ENCODE measurements around the gene SPDYE4.

The SPDYE4 gene

GRCh38 chr17:8747742-8748141 is 10.6 kb downstream of the SPDYE4 start:
- no peaks in the 10 kb centered on the region for H3K4me1 ChIP-seq (ENCODE audit: control insufficient read depth, insufficient read depth, low read length)
- no peak overlapping the region for H3K27ac ChIP-seq (ENCODE audit: low read depth, low read length)
- H3K9me3 ChIP-seq (ENCODE audit: control insufficient read depth, insufficient read depth, low read depth, low read length) = no peaks in the 10 kb centered on the region
- H3K27me3 ChIP-seq (ENCODE audit: control insufficient read depth, insufficient read depth, low read length) = peaks cover 9% of the 10 kb centered on the region
- H3K9ac ChIP-seq (ENCODE audit: low read length) = no peak overlapping the region
- no peaks in the 10 kb centered on the region for H3K36me3 ChIP-seq (ENCODE audit: control insufficient read depth, insufficient read depth, low read length)
- H3K4me3 ChIP-seq (ENCODE audit: low read depth, low read length) = no peak overlapping the region

- H3K4me3 ChIP-seq (ENCODE audit: low read depth, low read length) = peak overlapping the region; percentile 70
Measured at GRCh38 chr17:8746501-8747236, 11.7 kb downstream of the SPDYE4 start.

GRCh38 chr17:8745586-8746500 is 12.5 kb downstream of the SPDYE4 start:
- no peak overlapping the region for H3K27ac ChIP-seq (ENCODE audit: low read depth, low read length)
- peak overlapping the region; percentile 70 for H3K4me3 ChIP-seq (ENCODE audit: low read depth, low read length)
- H3K9ac ChIP-seq (ENCODE audit: low read length) = peak overlapping the region; percentile 25
- H3K4me1 ChIP-seq (ENCODE audit: control insufficient read depth, insufficient read depth, low read length) = no peaks in the 10 kb centered on the region
- H3K27me3 ChIP-seq (ENCODE audit: control insufficient read depth, insufficient read depth, low read length) = peaks cover 9% of the 10 kb centered on the region
- H3K9me3 ChIP-seq (ENCODE audit: control insufficient read depth, insufficient read depth, low read depth, low read length) = no peaks in the 10 kb centered on the region
- no peaks in the 10 kb centered on the region for H3K36me3 ChIP-seq (ENCODE audit: control insufficient read depth, insufficient read depth, low read length)

More at GRCh38 chr17:8746501-8747236, 11.7 kb downstream of the SPDYE4 start:
- H3K4me1 ChIP-seq (ENCODE audit: control insufficient read depth, insufficient read depth, low read length) = no peaks in the 10 kb centered on the region
- H3K9me3 ChIP-seq (ENCODE audit: control insufficient read depth, insufficient read depth, low read depth, low read length) = no peaks in the 10 kb centered on the region
- peaks cover 9% of the 10 kb centered on the region for H3K27me3 ChIP-seq (ENCODE audit: control insufficient read depth, insufficient read depth, low read length)
- H3K36me3 ChIP-seq (ENCODE audit: control insufficient read depth, insufficient read depth, low read length) = no peaks in the 10 kb centered on the region
- peak overlapping the region; percentile 25 for H3K9ac ChIP-seq (ENCODE audit: low read length)
- H3K27ac ChIP-seq (ENCODE audit: low read depth, low read length) = no peak overlapping the region

GRCh38 chr17:8744086-8744785 is 14.1 kb downstream of the SPDYE4 start:
- H3K9ac ChIP-seq (ENCODE audit: low read length) = no peak overlapping the region
- H3K36me3 ChIP-seq (ENCODE audit: control insufficient read depth, insufficient read depth, low read length) = no peaks in the 10 kb centered on the region
- no peak overlapping the region for H3K27ac ChIP-seq (ENCODE audit: low read depth, low read length)
- H3K4me3 ChIP-seq (ENCODE audit: low read depth, low read length) = no peak overlapping the region
- H3K9me3 ChIP-seq (ENCODE audit: control insufficient read depth, insufficient read depth, low read depth, low read length) = no peaks in the 10 kb centered on the region
- H3K27me3 ChIP-seq (ENCODE audit: control insufficient read depth, insufficient read depth, low read length) = peaks cover 9% of the 10 kb centered on the region
- 0 out of 2 replicates have a peak, but pooled peaks cover 5% of the 10 kb centered on the region for H3K4me1 ChIP-seq (ENCODE audit: control insufficient read depth, insufficient read depth, low read length)

- no peaks in the 10 kb centered on the region for H3K9me3 ChIP-seq (ENCODE audit: control insufficient read depth, insufficient read depth, low read depth, low read length)
- H3K4me3 ChIP-seq (ENCODE audit: low read depth, low read length) = no peak overlapping the region
Measured at GRCh38 chr17:8742819-8743218, 15.5 kb downstream of the SPDYE4 start.

GRCh38 chr17:8742274-8742673 is 16.1 kb downstream of the SPDYE4 start:
- no peaks in the 10 kb centered on the region for H3K9me3 ChIP-seq (ENCODE audit: control insufficient read depth, insufficient read depth, low read depth, low read length)
- H3K36me3 ChIP-seq (ENCODE audit: control insufficient read depth, insufficient read depth, low read length) = no peaks in the 10 kb centered on the region
- H3K27me3 ChIP-seq (ENCODE audit: control insufficient read depth, insufficient read depth, low read length) = peaks cover 9% of the 10 kb centered on the region
- H3K9ac ChIP-seq (ENCODE audit: low read length) = no peak overlapping the region
- H3K4me3 ChIP-seq (ENCODE audit: low read depth, low read length) = no peak overlapping the region
- H3K4me1 ChIP-seq (ENCODE audit: control insufficient read depth, insufficient read depth, low read length) = peaks cover 12% of the 10 kb centered on the region; the same call in 1 of the 2 replicates
- no peak overlapping the region for H3K27ac ChIP-seq (ENCODE audit: low read depth, low read length)

More at GRCh38 chr17:8742819-8743218, 15.5 kb downstream of the SPDYE4 start:
- H3K27me3 ChIP-seq (ENCODE audit: control insufficient read depth, insufficient read depth, low read length) = peaks cover 9% of the 10 kb centered on the region
- H3K9ac ChIP-seq (ENCODE audit: low read length) = no peak overlapping the region
- H3K36me3 ChIP-seq (ENCODE audit: control insufficient read depth, insufficient read depth, low read length) = no peaks in the 10 kb centered on the region
- H3K27ac ChIP-seq (ENCODE audit: low read depth, low read length) = no peak overlapping the region
- H3K4me1 ChIP-seq (ENCODE audit: control insufficient read depth, insufficient read depth, low read length) = peaks cover 12% of the 10 kb centered on the region; the same call in 1 of the 2 replicates

- Histone ChIP-seq H3K9me3 (ENCODE audit: control insufficient read depth, insufficient read depth, low read depth, low read length) (no peaks in the 10 kb centered on the region), H3K36me3 (ENCODE audit: control insufficient read depth, insufficient read depth, low read length) (no peaks in the 10 kb centered on the region), H3K4me3 (ENCODE audit: low read depth, low read length) (no peak overlapping the region), H3K27me3 (ENCODE audit: control insufficient read depth, insufficient read depth, low read length) (peaks cover 9% of the 10 kb centered on the region), H3K27ac (ENCODE audit: low read depth, low read length) (no peak overlapping the region), H3K4me1 (ENCODE audit: control insufficient read depth, insufficient read depth, low read length) (peaks cover 12% of the 10 kb centered on the region; the same call in 1 of the 2 replicates), H3K9ac (ENCODE audit: low read length) (no peak overlapping the region)
Measured at GRCh38 chr17:8741771-8742170, 16.6 kb downstream of the SPDYE4 start.

- H3K4me1 ChIP-seq (ENCODE audit: control insufficient read depth, insufficient read depth, low read length) = peaks cover 12% of the 10 kb centered on the region; the same call in 1 of the 2 replicates
- H3K4me3 ChIP-seq (ENCODE audit: low read depth, low read length) = no peak overlapping the region
- H3K27me3 ChIP-seq (ENCODE audit: control insufficient read depth, insufficient read depth, low read length) = peaks cover 7% of the 10 kb centered on the region
- no peaks in the 10 kb centered on the region for H3K9me3 ChIP-seq (ENCODE audit: control insufficient read depth, insufficient read depth, low read depth, low read length)
- H3K27ac ChIP-seq (ENCODE audit: low read depth, low read length) = no peak overlapping the region
- H3K36me3 ChIP-seq (ENCODE audit: control insufficient read depth, insufficient read depth, low read length) = no peaks in the 10 kb centered on the region
- H3K9ac ChIP-seq (ENCODE audit: low read length) = no peak overlapping the region
Measured at GRCh38 chr17:8741366-8741765, 17.0 kb downstream of the SPDYE4 start.

GRCh38 chr17:8740486-8740885 is 17.9 kb downstream of the SPDYE4 start:
- Histone ChIP-seq H3K4me3 (ENCODE audit: low read depth, low read length) (no peak overlapping the region), H3K9ac (ENCODE audit: low read length) (no peak overlapping the region)

GRCh38 chr17:8739097-8739496 is 19.2 kb downstream of the SPDYE4 start:
- H3K9me3 ChIP-seq (ENCODE audit: control insufficient read depth, insufficient read depth, low read depth, low read length) = no peaks in the 10 kb centered on the region
- peaks cover 12% of the 10 kb centered on the region; the same call in 1 of the 2 replicates for H3K4me1 ChIP-seq (ENCODE audit: control insufficient read depth, insufficient read depth, low read length)
- no peak overlapping the region for H3K9ac ChIP-seq (ENCODE audit: low read length)
- no peak overlapping the region for H3K4me3 ChIP-seq (ENCODE audit: low read depth, low read length)
- H3K36me3 ChIP-seq (ENCODE audit: control insufficient read depth, insufficient read depth, low read length) = no peaks in the 10 kb centered on the region
- no peak overlapping the region for H3K27ac ChIP-seq (ENCODE audit: low read depth, low read length)
- H3K27me3 ChIP-seq (ENCODE audit: control insufficient read depth, insufficient read depth, low read length) = no peaks in the 10 kb centered on the region

More at GRCh38 chr17:8740486-8740885, 17.9 kb downstream of the SPDYE4 start:
- no peak overlapping the region for H3K27ac ChIP-seq (ENCODE audit: low read depth, low read length)
- H3K36me3 ChIP-seq (ENCODE audit: control insufficient read depth, insufficient read depth, low read length) = no peaks in the 10 kb centered on the region
- H3K27me3 ChIP-seq (ENCODE audit: control insufficient read depth, insufficient read depth, low read length) = peaks cover under 1% of the 10 kb centered on the region; the same call in 1 of the 2 replicates
- H3K4me1 ChIP-seq (ENCODE audit: control insufficient read depth, insufficient read depth, low read length) = peaks cover 12% of the 10 kb centered on the region; the same call in 1 of the 2 replicates
- no peaks in the 10 kb centered on the region for H3K9me3 ChIP-seq (ENCODE audit: control insufficient read depth, insufficient read depth, low read depth, low read length)

All from HUES6 (cell line).